WTC11 (cell line): Measurements from ENCODE around the gene NTRK3. TPM values are rescaled to one million over a fixed set of nuclear protein-coding genes. Genes with fewer than 3 reads are reported as not detected.

ENCODE experiments used
- ATAC-seq: fragments of 200-7000 bp; cut with Tn5 transposase; 2 replicates; pipeline ENCODE4 v1.10.0; 2021; ENCODE audit warnings: mild to moderate bottlenecking, moderate library complexity
- Bru-seq: library from RNA; stranded (reverse); fragments of 400-500 nt; gene quantifications from one replicate; lab custom pipeline; 2021; lab: Mats Ljungman, UMichigan
- CTCF ChIA-PET: fragments of 300-600 bp; sonication (Branson Sonifier 250); formaldehyde crosslinking; loops from one replicate; lab custom pipeline; 2021; ENCODE audit warnings: antibody characterized with exemption; lab: Charles Lee
- POLR2A ChIA-PET: fragments of 350-600 bp; sonication (Branson Sonifier 250); formaldehyde crosslinking; loops from one replicate; lab custom pipeline; 2021; ENCODE audit warnings: antibody characterized with exemption; lab: Charles Lee
- DNase-seq: peaks from one replicate; pipeline ENCODE4 v3.0.0; 2021; ENCODE audit warnings: low spot score
- H3K27ac Mint-ChIP-seq: 2 replicates; pipeline ENCODE4 v1.8.0; 2021; ENCODE audit warnings: mixed read lengths
- H3K27me3 Mint-ChIP-seq: 2 replicates; pipeline ENCODE4 v1.8.0; 2021; ENCODE audit warnings: low read depth, mild to moderate bottlenecking, moderate library complexity, mixed read lengths
- H3K36me3 Mint-ChIP-seq: 2 replicates; pipeline ENCODE4 v1.8.0; 2021; ENCODE audit warnings: mixed read lengths
- H3K4me1 Mint-ChIP-seq: 2 replicates; pipeline ENCODE4 v1.8.0; 2022; ENCODE audit warnings: mixed read lengths
- H3K4me3 Mint-ChIP-seq: 2 replicates; pipeline ENCODE4 v1.8.0; 2021; ENCODE audit warnings: mild to moderate bottlenecking, moderate library complexity, mixed read lengths
- H3K9me3 Mint-ChIP-seq: 2 replicates; pipeline ENCODE4 v1.8.0; 2021; ENCODE audit warnings: mixed read lengths
- CDX4 ChIP-seq: fragments of 250-450 bp; sonication (Bioruptor Pico); IDR thresholded peaks from 2 replicates; pipeline ENCODE4 v1.9.0; 2021; ENCODE audit warnings: moderate library complexity, mild to moderate bottlenecking, inconsistent platforms, borderline replicate concordance
- CREB1 ChIP-seq: sonication (generic); formaldehyde crosslinking; IDR thresholded peaks from 2 replicates; pipeline ENCODE4 v1.8.0; 2023; ENCODE audit warnings: mild to moderate bottlenecking, missing genetic modification reagents
- CTCF ChIP-seq: fragments of 200-600 bp; IDR thresholded peaks from 2 replicates; pipeline ENCODE4 v1.8.0; 2022; ENCODE audit warnings: antibody characterized with exemption
- ETV6 ChIP-seq: sonication (generic); formaldehyde crosslinking; IDR thresholded peaks from 2 replicates; pipeline ENCODE4 v1.8.1; 2022; ENCODE audit warnings: mild to moderate bottlenecking, missing genetic modification reagents
- MLX ChIP-seq: sonication (generic); formaldehyde crosslinking; IDR thresholded peaks from 2 replicates; pipeline ENCODE4 v1.8.1; 2023; ENCODE audit warnings: mild to moderate bottlenecking, missing genetic modification reagents, moderate library complexity
- NFYB ChIP-seq: sonication (generic); formaldehyde crosslinking; conservative IDR thresholded peaks from 2 replicates; pipeline ENCODE4 v1.8.0; 2022; ENCODE audit warnings: low read depth, missing genetic modification reagents
- NR1H2 ChIP-seq: sonication (generic); formaldehyde crosslinking; IDR thresholded peaks from 2 replicates; pipeline ENCODE4 v1.9.0; 2021; ENCODE audit warnings: mild to moderate bottlenecking, moderate library complexity, missing genetic modification reagents
- SMAD4 ChIP-seq: sonication (generic); formaldehyde crosslinking; IDR thresholded peaks from 2 replicates; pipeline ENCODE4 v1.8.0; 2022; ENCODE audit warnings: mild to moderate bottlenecking, missing genetic modification reagents
- ZBTB43 ChIP-seq: sonication (generic); formaldehyde crosslinking; IDR thresholded peaks from 2 replicates; pipeline ENCODE4 v1.8.1; 2023; ENCODE audit warnings: mild to moderate bottlenecking, missing genetic modification reagents
- ZNF263 ChIP-seq: sonication (generic); formaldehyde crosslinking; IDR thresholded peaks from 2 replicates; pipeline ENCODE4 v1.8.1; 2022; ENCODE audit warnings: low read depth, mild to moderate bottlenecking, moderate library complexity, missing genetic modification reagents
- ZNF532 ChIP-seq: fragments of 250-450 bp; sonication (Bioruptor Pico); IDR thresholded peaks from 2 replicates; pipeline ENCODE4 v1.9.0; 2021; ENCODE audit warnings: mild to moderate bottlenecking, borderline replicate concordance
- ZNF671 ChIP-seq: fragments of 250-450 bp; sonication (Bioruptor Pico); IDR thresholded peaks from 2 replicates; pipeline ENCODE4 v1.8.0; 2021; ENCODE audit warnings: mild to moderate bottlenecking
- long read RNA-seq, 3 experiments: library from RNA in 1 of 3; library from capped mRNA in 1 of 3; library from polyadenylated mRNA in 1 of 3; unstranded in 2 of 3; stranded (forward) in 1 of 3; transcript quantifications; one replicate each; pipeline ENCODE4 v2.0.0, GENCODE V29; 2021
- total RNA-seq: library from RNA; stranded (reverse); gene quantifications from 3 replicates; pipeline ENCODE4 v1.2.3, GENCODE V29; 2021

The NTRK3 gene
- total RNA-seq (8.2 to 12.3 TPM (median 10.3 TPM) in 3 replicates), Bru-seq, nascent RNA (percentile 42 among the genes with signal in this experiment)
- long read RNA-seq, experiment 1, partial matches to known transcripts, result 3 of 27 reads
- long read RNA-seq, experiment 1, other reads (novel, unspliced or antisense), result 21 of 27 reads
- long read RNA-seq, experiment 2, partial matches to known transcripts, result 0 of 8 reads
- long read RNA-seq, experiment 2, other reads (novel, unspliced or antisense), result 7 of 8 reads
- long read RNA-seq, experiment 3, result 0 reads

GRCh38 chr15:88256279-88257230, at the start of gene NTRK3:
NTRK3 (minus strand) TSS chr15:88256739; CDS start chr15:88256153, 586 bp downstream.
- DNase-seq (peak; percentile 63), ATAC-seq (peak; percentile 11)
- peak within 1 kb of the TSS; percentile 98 for H3K4me3 Mint-ChIP-seq
- ChIA-PET POLR2A (interaction anchor here (0.5 to 0.7 kb wide), 3 partner anchors 98 to 649 kb away, joined by 3 to 11 read pairs (median 3); no protein-coding TSS in a partner anchor), CTCF (interaction anchor here (0.5 to 8.4 kb wide), 13 partner anchors 10 to 517 kb away, joined by 3 to 71 read pairs (median 5); no protein-coding TSS in a partner anchor)
- H3K27ac Mint-ChIP-seq, result peak within 1 kb of the TSS; percentile 65; the same call in 1 of the 2 replicates
- H3K36me3 Mint-ChIP-seq, result no peaks in the 10 kb centered on the region
- peaks cover 64% of the 10 kb centered on the region for H3K27me3 Mint-ChIP-seq
- peaks cover 3% of the 10 kb centered on the region; the same call in 1 of the 2 replicates for H3K9me3 Mint-ChIP-seq
- no peak for TF ChIP-seq ZNF671 (CRISPR knock-in tag)
- TF ChIP-seq, all 79 proteins: peak for 0
- peaks cover 10% of the 10 kb centered on the region for H3K4me1 Mint-ChIP-seq

GRCh38 chr15:88303395-88303794, 46.9 kb upstream of the NTRK3 start:
- no peak for TF ChIP-seq ZNF532
- no peak for TF ChIP-seq ZNF263 (CRISPR knock-in tag)
- TF ChIP-seq NFYB (CRISPR knock-in tag), result no peak
- no peak for TF ChIP-seq NR1H2 (CRISPR knock-in tag)
- no peak for TF ChIP-seq ETV6 (CRISPR knock-in tag)
- no peak for TF ChIP-seq CTCF
- no peak for TF ChIP-seq MLX (CRISPR knock-in tag)
- TF ChIP-seq SMAD4 (CRISPR knock-in tag), result no peak
- Mint-ChIP-seq H3K4me1 (peaks cover 17% of the 10 kb centered on the region), H3K27ac (no peak overlapping the region), H3K36me3 (no peaks in the 10 kb centered on the region), H3K27me3 (peaks cover 6% of the 10 kb centered on the region; the same call in 1 of the 2 replicates), H3K9me3 (no peaks in the 10 kb centered on the region), H3K4me3 (no peak overlapping the region)
- ChIA-PET CTCF (no interaction called here), POLR2A (no interaction called here)
- ATAC-seq (no peak), DNase-seq (no peak)

GRCh38 chr15:88302373-88302772, 45.8 kb upstream of the NTRK3 start:
- H3K4me1 Mint-ChIP-seq, result peaks cover 17% of the 10 kb centered on the region
- H3K9me3 Mint-ChIP-seq, result peaks cover 3% of the 10 kb centered on the region; the same call in 1 of the 2 replicates
- no peaks in the 10 kb centered on the region for H3K36me3 Mint-ChIP-seq
- no peak for ATAC-seq
- ChIA-PET CTCF (interaction anchor here (0.8 to 2.3 kb wide), 3 partner anchors 27 to 148 kb away, joined by 4 to 9 read pairs (median 9); no protein-coding TSS in a partner anchor), POLR2A (no interaction called here)
- TF ChIP-seq ZBTB43 (CRISPR knock-in tag) (no peak), CREB1 (CRISPR knock-in tag) (no peak), CDX4 (no peak)
- H3K27ac Mint-ChIP-seq, result no peak overlapping the region
- no peak overlapping the region for H3K4me3 Mint-ChIP-seq
- DNase-seq, result no peak
- H3K27me3 Mint-ChIP-seq, result peaks cover 6% of the 10 kb centered on the region; the same call in 1 of the 2 replicates
